CMK (cell line): ENCODE measurements around the gene ZC3H6.
"Not testable (repeated sequence)": the region's sequence is repeated elsewhere in the genome, so short reads cannot be mapped to it uniquely, and the experiment has no call there.

Experiments used
- DNase-seq: peaks from one replicate; pipeline ENCODE4 v3.0.0-alpha.2; 2010; ENCODE audit warnings: low read depth

The ZC3H6 gene

DNA sequence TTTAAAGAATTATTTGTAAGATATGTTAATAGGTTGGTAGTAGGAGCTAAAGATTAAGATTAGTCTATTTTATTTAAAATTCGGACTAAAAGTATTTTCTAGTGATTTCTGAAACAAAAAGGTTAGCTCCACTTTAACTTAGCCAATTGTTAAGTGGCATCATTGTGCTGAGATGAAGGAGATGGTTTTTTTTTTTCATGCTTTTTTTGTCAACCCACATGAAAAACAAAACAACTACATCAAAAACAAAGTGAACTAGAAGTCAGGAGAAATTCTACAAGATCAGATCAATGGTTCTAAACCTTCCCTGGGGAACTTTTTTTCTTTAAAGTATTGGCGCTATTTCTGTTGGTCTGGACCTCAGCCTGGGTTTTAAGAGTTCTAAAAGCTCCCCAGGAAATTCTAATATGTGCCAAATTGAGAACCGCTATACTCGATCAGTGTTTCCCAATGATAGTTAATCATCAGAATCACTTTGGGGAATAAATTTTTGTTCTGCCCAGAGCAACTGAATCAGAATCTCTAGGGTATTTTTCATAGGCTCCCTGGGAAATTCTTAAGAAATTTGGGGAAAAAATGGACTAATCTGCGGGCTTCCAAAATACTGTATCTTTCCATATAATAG, 2.3 kb downstream of the ZC3H6 start:
- no peak for DNase-seq

DNA sequence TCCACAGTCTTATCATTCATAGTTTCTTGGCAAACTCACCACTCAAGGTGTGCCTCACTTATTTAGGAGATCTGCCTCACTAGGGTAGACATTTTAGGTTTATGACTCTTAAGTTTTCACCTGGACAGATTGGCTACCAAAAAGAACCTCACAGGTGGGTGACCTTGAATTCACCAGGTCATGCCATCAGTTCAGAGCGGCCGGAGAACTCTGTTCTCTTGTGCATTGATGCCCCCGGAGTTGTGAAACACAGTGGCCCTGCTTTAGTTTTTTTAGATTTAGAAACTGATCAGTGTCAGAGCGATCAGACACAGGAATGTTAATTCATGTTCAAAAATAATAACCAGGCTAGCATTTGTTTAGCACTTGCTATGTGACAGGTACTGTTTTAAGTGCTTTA, 6.7 kb downstream of the ZC3H6 start:
- DNase-seq = not testable (repeated sequence)

DNA sequence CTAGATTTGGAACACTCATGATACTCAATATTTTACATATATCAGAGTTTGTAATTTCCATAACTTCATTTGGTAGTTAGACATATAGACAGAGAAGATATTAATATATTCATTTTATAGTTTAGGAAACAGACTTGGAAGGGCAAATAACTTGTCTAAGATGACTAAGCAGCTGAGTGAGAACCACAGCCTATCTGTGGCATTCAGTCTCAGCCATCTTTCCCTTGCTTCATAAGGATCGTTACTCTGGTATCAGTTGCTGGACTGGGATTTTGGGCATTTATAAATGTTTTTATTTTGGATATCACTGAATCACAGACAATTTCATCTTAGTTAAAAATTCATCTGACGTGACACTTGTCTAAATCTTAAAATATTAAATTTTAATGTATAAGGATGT, 8.1 kb downstream of the ZC3H6 start:
- not testable (repeated sequence) for DNase-seq

GRCh38 chr2:112290088-112290487, 14.7 kb downstream of the ZC3H6 start:
- no peak for DNase-seq

GRCh38 chr2:112290648-112291047, 15.3 kb downstream of the ZC3H6 start:
- no peak for DNase-seq

GRCh38 chr2:112293636-112294401, 18.4 kb downstream of the ZC3H6 start:
- DNase-seq = no peak

GRCh38 chr2:112295407-112296078, 20.1 kb downstream of the ZC3H6 start:
- DNase-seq = no peak

GRCh38 chr2:112296407-112296806, 21.0 kb downstream of the ZC3H6 start:
- DNase-seq = no peak

- DNase-seq = no peak
These were observed 25.8 kb downstream of the ZC3H6 start for GRCh38 chr2:112301171-112301584.

DNA sequence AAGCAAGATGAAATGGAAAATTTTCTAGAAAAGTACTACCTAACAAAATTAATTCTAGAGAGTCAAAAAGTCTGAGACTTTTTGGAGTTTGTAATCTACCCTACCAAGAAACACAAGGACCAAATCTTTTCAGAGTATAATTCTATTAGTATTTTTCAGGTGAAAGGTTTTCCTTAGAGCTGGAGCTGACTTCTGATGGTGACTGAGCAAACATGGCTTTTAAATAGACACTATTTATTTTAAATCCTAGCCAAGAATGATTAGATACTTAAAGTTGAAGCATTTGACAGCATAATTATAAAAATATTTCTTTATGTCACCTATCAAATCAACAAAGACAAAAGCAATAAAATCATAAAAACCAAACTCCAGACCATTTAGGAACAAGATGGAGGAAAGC, 26.6 kb downstream of the ZC3H6 start:
- DNase-seq = no peak

GRCh38 chr2:112304298-112304941, 29.0 kb downstream of the ZC3H6 start:
- DNase-seq = no peak

GRCh38 chr2:112305132-112305531, 29.7 kb downstream of the ZC3H6 start:
- DNase-seq = no peak

DNA sequence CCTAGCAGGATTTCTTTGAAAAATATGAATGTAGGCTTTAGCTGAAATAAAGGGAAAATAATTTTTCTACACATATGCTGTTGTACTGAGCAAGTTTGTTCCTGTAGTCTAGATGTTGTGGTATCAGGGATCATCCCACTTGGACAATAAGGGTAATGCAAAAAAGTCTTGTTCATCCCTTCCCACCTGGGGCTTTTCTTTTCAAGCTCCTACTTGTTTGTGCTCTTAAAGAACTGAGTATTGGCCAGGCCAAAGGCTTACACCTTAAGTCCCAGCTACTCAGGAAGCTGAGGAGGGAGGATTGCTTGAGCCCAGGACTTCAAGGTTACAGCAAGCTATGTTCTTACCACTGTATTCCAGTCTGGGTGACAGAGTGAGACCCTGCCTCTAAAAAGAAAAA, 35.5 kb downstream of the ZC3H6 start:
- no peak for DNase-seq

DNA sequence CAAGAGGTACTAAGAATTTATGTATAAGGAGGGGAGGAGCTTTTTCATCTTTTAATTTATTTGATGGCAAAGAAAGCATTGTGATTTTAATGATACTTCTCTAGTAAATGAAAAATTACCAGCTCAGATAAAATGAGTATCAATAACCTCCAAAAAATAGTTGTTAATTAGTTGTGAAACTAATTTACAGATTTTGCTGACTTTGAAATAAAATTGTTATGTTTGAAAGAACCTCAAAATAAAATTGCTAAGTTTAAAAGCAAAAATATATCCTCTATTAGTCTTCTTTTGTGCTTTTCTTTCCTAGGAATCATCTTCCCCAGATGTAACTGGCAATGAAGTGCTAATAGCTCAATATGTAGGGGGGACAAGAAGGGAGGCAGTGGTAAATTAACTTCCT, 36.5 kb downstream of the ZC3H6 start:
- DNase-seq = no peak

DNA sequence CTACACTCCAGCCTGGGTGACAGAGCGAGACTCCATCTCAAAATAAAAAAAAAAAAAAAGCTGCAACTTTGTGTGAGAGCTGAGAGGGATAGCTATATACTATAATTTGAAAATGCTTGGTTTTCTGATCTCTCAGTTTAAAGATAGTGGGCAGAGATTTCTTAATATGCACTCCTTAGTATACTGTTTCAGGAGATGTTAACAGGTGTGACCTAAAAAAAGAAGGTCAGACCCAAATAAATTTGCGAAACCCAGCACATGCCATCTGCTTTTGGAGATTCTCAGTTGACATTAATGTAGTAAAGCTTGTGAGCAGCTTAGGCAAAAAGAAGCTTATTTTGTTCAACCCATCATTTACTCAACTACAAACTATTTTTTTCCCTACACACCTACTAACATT, 37.4 kb downstream of the ZC3H6 start:
- DNase-seq = no peak

DNA sequence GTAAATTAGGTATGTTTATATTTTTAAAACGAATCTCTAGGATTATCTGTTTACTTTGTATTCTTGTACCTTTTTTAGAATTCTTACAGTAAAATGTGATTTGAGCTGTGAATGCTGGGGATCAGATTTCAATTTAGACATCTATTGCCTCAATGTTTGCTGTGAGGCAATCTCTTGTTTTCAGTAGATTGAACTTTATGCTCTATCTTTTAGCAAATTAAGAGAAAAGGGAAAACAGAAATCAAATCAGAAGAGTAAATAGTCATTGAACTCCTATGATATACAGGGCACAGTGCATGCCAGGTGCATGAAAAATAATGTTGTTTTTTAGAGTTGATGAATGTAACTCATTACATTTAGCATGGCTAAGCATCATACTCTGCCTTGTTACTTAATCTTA, 39.5 kb downstream of the ZC3H6 start:
- DNase-seq = no peak

GRCh38 chr2:112317303-112318158, 42.1 kb downstream of the ZC3H6 start:
- DNase-seq = no peak

GRCh38 chr2:112318515-112318914, 43.1 kb downstream of the ZC3H6 start:
- DNase-seq = no peak

DNA sequence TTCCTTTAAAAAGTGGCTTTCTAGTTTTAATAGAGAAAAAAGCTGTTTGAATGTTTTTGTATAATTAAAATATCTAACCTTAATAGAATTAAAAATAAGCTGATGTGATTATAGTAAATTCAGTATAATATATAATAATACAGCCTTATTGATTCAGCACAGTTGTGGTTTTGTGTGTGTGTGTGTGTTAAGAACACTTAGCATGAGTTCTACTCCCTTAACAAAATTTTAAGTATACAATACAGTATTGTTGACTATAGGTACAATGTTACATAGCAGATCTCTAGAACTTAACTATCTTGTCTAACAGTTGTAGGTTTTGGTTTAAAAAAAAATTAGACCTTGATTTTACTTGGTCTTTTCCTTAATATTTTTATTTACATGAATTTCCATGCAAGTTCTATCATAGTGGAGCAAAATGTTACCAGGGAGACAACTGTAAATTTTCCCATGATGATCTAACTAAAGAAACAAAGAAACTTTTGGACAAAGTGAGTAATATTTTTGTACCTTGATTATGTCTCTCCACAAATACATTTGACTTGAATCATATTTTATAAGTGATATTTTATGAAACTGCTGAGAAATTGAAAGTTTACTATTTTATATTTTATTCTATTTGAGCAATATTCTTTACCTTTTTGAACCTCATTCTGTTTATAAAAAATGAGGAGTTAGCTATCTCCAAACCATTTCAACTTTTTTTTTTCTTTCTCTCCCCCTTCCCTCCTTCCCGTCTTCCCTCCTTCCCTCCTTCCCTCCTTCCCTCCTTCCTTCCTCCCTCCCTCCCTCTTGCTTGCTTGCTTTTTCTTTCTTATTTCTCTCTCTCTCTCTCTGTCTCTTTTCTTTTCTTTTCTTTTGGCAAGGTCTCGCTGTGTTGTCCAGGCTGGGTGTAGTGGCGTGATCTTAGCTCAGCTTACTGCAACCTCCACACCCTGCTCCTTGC, 46.3 kb downstream of the ZC3H6 start:
- no peak for DNase-seq

GRCh38 chr2:112322919-112323318, 47.5 kb downstream of the ZC3H6 start:
- no peak for DNase-seq
